ENCODE data around the gene LRRC1.

DNA sequence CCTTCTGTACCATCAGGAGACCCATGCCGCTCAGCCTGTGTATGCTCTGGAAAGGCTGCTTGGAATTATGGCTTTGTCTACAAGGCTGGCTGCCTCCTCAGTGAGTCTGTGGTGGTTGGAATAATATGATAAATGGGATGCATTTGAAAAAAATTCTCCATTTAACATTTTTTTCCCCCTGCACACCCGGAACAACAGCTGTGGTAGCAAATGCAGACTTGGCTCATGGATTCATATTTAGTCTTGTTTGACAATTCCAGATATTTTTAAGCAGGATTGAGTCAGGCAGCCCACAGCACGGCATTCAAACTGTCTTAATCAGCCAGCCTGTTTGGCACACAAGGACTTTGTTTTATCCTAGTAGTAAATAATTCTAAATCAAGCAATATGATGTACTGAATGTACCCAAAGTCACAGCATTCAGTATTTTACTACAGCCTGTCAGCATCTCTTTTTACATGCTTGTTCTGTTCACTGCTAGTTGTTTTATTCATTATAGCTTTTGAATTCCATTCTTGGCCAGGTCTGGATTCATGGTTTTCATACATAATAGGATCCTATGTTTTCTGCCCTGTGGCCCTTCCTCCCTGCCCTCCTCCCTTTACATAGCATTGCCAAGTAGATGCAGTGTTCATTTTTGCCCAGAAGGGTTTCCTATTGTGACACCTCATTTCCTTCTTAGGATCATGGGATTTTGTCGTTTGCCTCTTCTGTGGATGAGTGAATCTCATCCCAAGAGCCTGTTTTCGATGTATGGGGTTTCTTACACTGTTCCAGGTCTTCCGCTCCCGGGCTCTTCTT, 68.1 kb downstream of the LRRC1 start:
- TF ChIP-seq CBX5 (IDR thresholded peaks at IDR 0.05; ENCODE audit: low read depth, low read length) (no peak), POLR2A (IDR thresholded peaks at IDR 0.05; ENCODE audit: control extremely low read depth in 1 of 2, low read depth in 2 of 2, low read length in 2 of 2) (no peak), JUND (IDR thresholded peaks at IDR 0.05; ENCODE audit: low read length) (no peak), YY1 (IDR thresholded peaks at IDR 0.05; ENCODE audit: low read depth, low read length) (no peak), RFX5 (IDR thresholded peaks at IDR 0.05; ENCODE audit: borderline replicate concordance, low read depth, low read length) (no peak), CHD2 (IDR thresholded peaks at IDR 0.05; ENCODE audit: low read length) (no peak), POLR2AphosphoS5 (IDR thresholded peaks at IDR 0.05; ENCODE audit: low read depth, low read length) (no peak), TCF12 (IDR thresholded peaks at IDR 0.05; ENCODE audit: low read depth, low read length) (no peak)
- TF ChIP-seq, protein P1, sequence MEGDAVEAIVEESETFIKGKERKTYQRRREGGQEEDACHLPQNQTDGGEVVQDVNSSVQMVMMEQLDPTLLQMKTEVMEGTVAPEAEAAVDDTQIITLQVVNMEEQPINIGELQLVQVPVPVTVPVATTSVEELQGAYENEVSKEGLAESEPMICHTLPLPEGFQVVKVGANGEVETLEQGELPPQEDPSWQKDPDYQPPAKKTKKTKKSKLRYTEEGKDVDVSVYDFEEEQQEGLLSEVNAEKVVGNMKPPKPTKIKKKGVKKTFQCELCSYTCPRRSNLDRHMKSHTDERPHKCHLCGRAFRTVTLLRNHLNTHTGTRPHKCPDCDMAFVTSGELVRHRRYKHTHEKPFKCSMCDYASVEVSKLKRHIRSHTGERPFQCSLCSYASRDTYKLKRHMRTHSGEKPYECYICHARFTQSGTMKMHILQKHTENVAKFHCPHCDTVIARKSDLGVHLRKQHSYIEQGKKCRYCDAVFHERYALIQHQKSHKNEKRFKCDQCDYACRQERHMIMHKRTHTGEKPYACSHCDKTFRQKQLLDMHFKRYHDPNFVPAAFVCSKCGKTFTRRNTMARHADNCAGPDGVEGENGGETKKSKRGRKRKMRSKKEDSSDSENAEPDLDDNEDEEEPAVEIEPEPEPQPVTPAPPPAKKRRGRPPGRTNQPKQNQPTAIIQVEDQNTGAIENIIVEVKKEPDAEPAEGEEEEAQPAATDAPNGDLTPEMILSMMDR (IDR thresholded peaks at IDR 0.05; ENCODE audit: control extremely low read depth in 1 of 3, insufficient read depth in 1 of 3, low read depth in 1 of 3, low read length in 3 of 3), result no peak
- TF ChIP-seq, protein P2, sequence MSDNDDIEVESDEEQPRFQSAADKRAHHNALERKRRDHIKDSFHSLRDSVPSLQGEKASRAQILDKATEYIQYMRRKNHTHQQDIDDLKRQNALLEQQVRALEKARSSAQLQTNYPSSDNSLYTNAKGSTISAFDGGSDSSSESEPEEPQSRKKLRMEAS (IDR thresholded peaks at IDR 0.05), result no peak
- TF ChIP-seq, protein P3, sequence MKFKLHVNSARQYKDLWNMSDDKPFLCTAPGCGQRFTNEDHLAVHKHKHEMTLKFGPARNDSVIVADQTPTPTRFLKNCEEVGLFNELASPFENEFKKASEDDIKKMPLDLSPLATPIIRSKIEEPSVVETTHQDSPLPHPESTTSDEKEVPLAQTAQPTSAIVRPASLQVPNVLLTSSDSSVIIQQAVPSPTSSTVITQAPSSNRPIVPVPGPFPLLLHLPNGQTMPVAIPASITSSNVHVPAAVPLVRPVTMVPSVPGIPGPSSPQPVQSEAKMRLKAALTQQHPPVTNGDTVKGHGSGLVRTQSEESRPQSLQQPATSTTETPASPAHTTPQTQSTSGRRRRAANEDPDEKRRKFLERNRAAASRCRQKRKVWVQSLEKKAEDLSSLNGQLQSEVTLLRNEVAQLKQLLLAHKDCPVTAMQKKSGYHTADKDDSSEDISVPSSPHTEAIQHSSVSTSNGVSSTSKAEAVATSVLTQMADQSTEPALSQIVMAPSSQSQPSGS (IDR thresholded peaks at IDR 0.05; ENCODE audit: low read length), result no peak
- TF ChIP-seq, protein P4, sequence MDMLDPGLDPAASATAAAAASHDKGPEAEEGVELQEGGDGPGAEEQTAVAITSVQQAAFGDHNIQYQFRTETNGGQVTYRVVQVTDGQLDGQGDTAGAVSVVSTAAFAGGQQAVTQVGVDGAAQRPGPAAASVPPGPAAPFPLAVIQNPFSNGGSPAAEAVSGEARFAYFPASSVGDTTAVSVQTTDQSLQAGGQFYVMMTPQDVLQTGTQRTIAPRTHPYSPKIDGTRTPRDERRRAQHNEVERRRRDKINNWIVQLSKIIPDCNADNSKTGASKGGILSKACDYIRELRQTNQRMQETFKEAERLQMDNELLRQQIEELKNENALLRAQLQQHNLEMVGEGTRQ (IDR thresholded peaks at IDR 0.05; ENCODE audit: low read length), result no peak
